Motor neuron (in vitro differentiated cells): Measurements from ENCODE around the gene KIF3A. TPM values are rescaled to one million over a fixed set of nuclear protein-coding genes. Genes with fewer than 3 reads are reported as not detected.
A peak's percentile ranks its signal among the peaks of the same experiment; 100 is the strongest.

ENCODE experiments used
- ATAC-seq, 8 experiments: fragments of 200-7000 bp; cut with Tn5 transposase; replicated peaks in 6 of 8; 2 replicates each; pipeline ENCODE4 v1.8.0; 2021; ENCODE audit warnings: mild to moderate bottlenecking in 8 of 8, moderate library complexity in 8 of 8
- H3K27ac ChIP-seq, 2 donors: fragments of 250-450 bp; sonication (Bioruptor Pico); 2 replicates each; pipeline ENCODE4 v1.9.0; 2021; ENCODE audit warnings: antibody characterized with exemption in 2 of 2, mild to moderate bottlenecking in 2 of 2, moderate library complexity in 1 of 2
- H3K4me1 ChIP-seq, 2 donors: fragments of 250-450 bp; sonication (Bioruptor Pico); replicated peaks in 1 of 2; 2 replicates each; pipeline ENCODE4 v1.6.1; 2021; ENCODE audit warnings: antibody characterized with exemption in 2 of 2, mild to moderate bottlenecking in 2 of 2, moderate library complexity in 1 of 2
- H3K4me3 ChIP-seq, 5 donors: fragments of 250-450 bp; sonication (Bioruptor Pico); 2 replicates each; pipeline ENCODE4 v1.9.0; 2021; ENCODE audit warnings: antibody characterized with exemption in 5 of 5, mild to moderate bottlenecking in 5 of 5, moderate library complexity in 4 of 5
- WGBS, 10 experiments: fragments of 450-650 bp; shearing (Covaris generic); methylation state at CpG; one replicate each; pipeline ENCODE4 v1.0.0; 2022; 5-methylcytosine and 5-hydroxymethylcytosine counted together
- in situ Hi-C, 9 experiments: fragments of 400-800 bp; cut with MboI; loops; one replicate each; pipeline ENCODE4 v1.15.0; 2021; ENCODE audit warnings: low sequenced_read_pairs in 9 of 9, low pct_unique_long_range_greater_than_20kb in 2 of 9; ENCODE audit not compliant: unreplicated experiment in 9 of 9
- total RNA-seq, 8 experiments: library from RNA; unstranded; fragments of 300-600 nt; gene quantifications; 2 replicates each; pipeline versions ENCODE4 v1.2.3 to v1.2.4, GENCODE V29; 2022

KIF3A gene
- total RNA-seq, 8 experiments from 2014 or later: 11.1 to 65.8 (median 41.6) TPM

DNA sequence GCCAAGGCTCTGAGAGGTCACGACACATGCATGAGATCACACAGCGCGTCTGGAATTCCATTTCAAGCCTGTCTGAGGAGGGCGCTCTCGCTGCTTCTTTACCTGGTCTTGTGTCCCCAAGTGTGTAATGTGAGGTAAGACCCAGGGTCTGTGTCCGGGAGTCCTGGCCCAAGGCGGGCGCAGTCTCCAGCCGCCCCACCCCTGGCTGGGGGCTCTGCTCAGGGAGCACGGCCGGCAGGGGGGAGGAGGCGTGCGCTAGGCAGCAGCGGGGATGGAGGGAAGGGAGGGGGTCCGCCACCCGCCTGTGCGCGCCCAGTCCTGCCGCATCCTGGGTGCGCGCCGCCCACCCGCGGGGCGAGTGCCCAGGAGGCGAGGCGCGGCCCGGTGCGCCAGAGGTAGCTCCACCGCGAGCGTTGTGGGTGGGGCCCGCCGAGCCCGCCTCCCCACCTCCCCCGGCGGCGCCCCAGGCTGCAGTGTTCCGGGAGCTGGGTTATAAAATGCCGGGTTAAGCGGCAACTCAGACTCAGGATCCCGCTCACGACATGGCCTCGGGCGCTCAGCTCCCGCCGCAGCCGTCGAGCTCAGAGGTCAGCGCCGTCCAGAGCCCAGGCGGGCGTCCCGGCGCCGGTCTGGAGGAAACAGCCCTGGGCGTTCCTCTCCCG is 9.7 kb upstream of the KIF3A start, which contains the start of gene CCNI2:
Gene CCNI2 (plus strand): TSS at position 473 of the 662 bp plus-strand sequence. CDS start 70 bp downstream, at position 543.
- Histone ChIP-seq H3K4me1 (no peaks in the 10 kb centered on the region), H3K27ac (no peak within 1 kb of the TSS), H3K4me3 (peak within 1 kb of the TSS; percentile 2 to 22 (median 16))
- ATAC-seq: peak; percentile 53 to 82 (median 68)
- in situ Hi-C loops: no loop called here
- WGBS, 10 experiments: 0 to 25% (median 20%) methylated on average over 1 to 4 of the region's 59 CpGs; no CpG with 5 or more reads in 7 of the 10 experiments

DNA sequence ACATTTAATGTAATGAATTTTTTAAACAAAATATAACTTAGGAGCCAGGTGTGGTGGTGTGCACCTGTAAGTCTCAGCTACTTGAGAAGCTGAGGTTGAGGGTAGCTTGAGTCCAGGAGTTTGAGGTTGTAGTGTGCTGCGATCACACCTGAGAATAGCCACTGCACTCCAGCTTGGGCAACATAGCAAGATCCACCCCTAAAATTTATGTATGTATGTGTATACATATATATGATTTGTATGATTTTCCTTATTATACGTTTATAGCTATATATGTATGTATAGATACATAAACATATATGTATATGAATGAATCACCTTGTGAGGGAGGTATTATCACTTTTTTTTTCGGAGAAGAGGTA is 9.2 kb upstream of the KIF3A start:
- Histone ChIP-seq H3K27ac (no peak overlapping the region), H3K4me3 (no peak overlapping the region), H3K4me1 (no peaks in the 10 kb centered on the region)
- ATAC-seq: no peak
- in situ Hi-C loops: no loop called here
- WGBS, 10 experiments: 0 to 51% (median 28%) methylated on average over 1 to 3 of the region's 3 CpGs; no CpG with 5 or more reads in 4 of the 10 experiments

DNA sequence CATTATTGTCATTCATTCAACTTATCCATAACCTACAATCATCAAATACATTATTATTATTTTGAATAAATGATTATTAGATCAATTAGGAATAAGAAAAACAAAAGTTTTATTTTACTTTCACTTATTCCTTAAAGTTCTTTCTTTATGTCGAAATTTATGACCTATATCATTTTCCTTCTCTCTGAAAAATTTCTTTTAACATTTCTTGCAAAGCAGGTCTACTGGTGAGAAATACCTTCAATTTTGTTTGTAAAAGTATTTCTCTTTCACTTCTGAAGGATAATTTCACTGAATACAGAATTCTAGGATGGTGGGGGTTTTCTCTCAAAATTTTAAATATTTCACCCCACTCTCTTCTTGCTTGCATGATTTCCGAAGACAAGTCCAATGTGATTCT is 7.3 kb upstream of the KIF3A start:
- no peak for ATAC-seq
- in situ Hi-C loops: no loop called here
- H3K27ac ChIP-seq: no peak overlapping the region
- H3K4me3 ChIP-seq: no peak overlapping the region
- 43 to 96% (median 74%) methylated on average over 1 to 2 of the region's 2 CpGs for WGBS, 10 experiments
- no peaks in the 10 kb centered on the region for H3K4me1 ChIP-seq

DNA sequence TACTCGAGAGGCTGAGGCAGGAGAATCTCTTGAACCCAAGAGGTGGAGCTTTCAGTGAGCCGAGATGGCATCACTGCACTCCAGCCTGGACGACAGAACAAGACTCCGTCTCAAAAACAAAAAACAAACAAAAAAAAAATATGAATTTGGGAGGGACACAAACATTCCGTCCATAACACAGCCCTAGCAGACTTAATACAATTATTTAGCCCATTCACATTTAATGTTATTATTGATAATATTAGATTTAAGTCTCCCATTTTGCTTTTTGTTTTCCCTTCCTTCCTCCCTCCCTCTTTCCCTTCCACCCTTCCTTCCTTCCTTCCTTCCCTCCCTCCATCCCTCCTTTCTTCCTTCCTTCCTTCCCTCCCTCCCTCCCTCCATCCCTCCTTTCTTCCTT is 5.3 kb upstream of the KIF3A start:
- Histone ChIP-seq H3K27ac (no peak overlapping the region), H3K4me3 (no peak overlapping the region), H3K4me1 (peaks cover 0 to 3% of the 10 kb centered on the region in 2 donors)
- ATAC-seq: no peak
- in situ Hi-C loops: no loop called here
- WGBS, 10 experiments: 0 to 100% (median 81%) methylated on average over 1 to 5 of the region's 5 CpGs; no CpG with 5 or more reads in 4 of the 10 experiments

DNA sequence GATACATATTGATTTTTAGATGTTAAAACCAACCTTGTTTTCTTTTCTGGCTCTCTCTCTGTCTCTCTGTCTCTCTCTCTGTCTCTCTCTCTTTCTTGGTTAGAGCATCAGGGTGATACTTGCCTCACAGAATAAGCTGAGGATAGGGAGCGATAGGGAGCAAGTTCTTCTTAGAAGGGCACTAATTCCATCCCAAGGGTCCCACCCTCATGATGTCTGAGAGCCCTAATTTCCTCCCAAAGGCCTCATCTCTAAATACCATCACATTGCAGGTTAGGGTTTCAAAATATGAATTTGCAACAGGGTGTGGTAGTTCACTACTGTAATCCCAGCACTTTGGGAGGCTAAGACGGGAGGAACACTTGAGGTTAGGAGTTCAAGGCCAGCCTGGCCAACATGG is 4.8 kb upstream of the KIF3A start:
- Histone ChIP-seq H3K4me1 (peaks cover 0 to 4% of the 10 kb centered on the region in 2 donors), H3K4me3 (no peak overlapping the region), H3K27ac (no peak overlapping the region)
- in situ Hi-C loops: no loop called here
- WGBS, 10 experiments: 50 to 100% (median 86%) methylated on average over 1 to 2 of the region's 2 CpGs; no CpG with 5 or more reads in 2 of the 10 experiments
- no peak for ATAC-seq

DNA sequence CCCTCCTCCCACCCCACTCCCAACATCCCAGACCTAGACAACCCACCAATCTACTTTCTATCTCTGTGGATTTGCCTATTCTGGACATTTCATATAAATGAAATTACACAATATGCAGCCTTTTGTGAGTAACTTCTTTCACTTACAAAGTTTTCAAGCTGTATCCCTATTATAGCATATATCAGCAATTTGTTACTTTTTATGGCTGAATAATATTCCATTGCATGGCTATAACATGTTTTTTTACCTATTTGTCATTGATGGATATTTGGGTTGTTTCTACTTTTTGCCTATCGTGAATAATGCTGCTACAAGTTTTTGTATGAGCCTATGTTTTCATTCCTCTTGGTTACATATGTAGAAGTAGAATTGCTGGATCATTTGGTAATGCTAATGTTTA is 1.9 kb upstream of the KIF3A start:
- Histone ChIP-seq H3K4me1 (peaks cover 11 to 14% of the 10 kb centered on the region in 2 donors), H3K4me3 (no peak overlapping the region), H3K27ac (no peak overlapping the region)
- in situ Hi-C loops: no loop called here
- WGBS, 10 experiments: 0 to 100% (median 55%) methylated on average over 1 of the region's 1 CpG
- ATAC-seq: no peak

DNA sequence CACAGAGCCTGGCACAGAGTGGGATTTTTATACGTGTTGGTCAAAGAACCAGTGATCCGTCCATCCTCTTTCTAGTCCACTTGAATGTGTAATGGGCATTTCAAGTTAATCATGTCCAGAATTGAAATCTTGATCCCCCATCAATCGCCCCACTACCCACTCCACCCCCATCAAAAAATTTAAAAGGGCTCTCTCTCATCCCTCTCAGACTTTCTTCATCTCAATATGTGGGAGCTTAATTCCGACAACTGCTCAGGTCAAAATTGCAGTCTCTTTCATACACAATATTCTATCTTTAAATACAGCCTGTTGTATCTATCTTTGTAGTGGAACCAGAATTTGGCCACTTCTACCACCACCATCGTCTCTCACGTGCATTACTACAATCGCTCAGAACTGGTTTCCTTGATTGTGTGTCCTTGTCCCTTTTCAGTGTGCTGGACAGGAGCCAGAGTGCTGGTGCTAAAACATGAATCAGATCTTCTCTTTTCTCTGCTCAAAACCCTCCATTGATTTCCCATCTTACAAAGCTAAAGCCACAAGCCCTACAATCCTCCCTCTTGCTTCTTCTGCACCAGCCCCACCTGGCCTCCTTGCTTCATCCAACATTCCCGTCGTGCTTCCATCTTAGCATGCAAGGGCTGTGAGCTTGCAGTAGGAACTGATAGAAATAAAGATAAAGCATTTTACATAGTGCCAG is 786 bp upstream of the KIF3A start:
- WGBS, 10 experiments: 68 to 94% (median 85%) methylated on average over 2 to 6 of the region's 9 CpGs; no CpG with 5 or more reads in 1 of the 10 experiments
- Histone ChIP-seq H3K4me3 (peak overlapping the region in 4 of 5 donors; percentile 55 to 96 (median 88)), H3K4me1 (peaks cover 11 to 18% of the 10 kb centered on the region in 2 donors), H3K27ac (no peak overlapping the region)
- ATAC-seq: no peak
- in situ Hi-C loops: no loop called here

DNA sequence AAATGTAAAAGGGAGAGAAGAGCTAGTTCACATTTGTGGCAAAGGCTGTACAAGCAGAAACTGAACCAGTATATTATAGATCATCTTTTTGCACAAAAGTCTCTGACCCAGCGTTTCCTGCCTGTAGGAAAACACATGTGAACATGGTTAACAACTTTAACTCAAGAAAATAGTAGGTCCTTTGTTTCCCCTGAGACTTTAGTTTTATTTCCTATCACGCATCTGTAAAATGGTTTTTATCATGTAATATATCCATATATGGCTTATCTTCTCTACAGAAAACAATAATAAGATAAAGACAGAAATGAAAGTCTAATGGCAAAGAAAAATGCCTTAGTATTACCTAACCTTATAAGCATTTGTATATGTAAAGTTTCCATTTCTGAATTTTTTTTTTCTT is 2.7 kb downstream of the KIF3A start:
- WGBS, 10 experiments: 67 to 100% (median 92%) methylated on average over 1 to 2 of the region's 2 CpGs
- in situ Hi-C loops: no loop called here
- H3K27ac ChIP-seq: no peak overlapping the region

DNA sequence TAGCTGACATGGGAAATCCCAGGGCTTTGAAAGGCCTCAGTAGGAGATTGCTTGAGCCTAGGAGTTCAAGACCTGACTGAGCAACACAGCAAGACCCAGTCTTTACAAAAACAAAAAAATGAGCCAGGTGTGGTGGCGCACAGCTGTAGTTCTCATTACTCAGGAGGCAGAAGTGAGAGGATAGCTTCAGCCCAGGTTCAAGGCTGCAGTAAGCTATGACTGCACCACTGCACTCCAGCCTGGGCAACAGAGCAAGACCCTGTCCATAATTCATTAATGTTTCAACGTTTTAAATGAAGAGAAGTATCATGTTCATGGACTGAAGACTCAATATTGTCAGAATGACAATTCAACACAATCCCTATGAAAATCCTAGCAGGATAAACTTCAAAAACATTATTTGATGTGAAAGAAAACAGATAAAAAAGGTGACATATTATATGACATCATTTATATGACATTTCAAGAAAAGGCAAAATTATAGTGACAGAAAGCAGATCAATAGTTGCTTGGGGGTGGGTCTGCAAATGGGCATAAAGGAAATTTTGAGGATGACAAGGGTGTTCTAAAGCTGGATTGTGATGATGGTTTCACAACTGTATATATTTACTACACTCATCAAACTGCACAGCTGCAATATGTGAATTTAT is 3.7 kb downstream of the KIF3A start:
- H3K27ac ChIP-seq: no peak overlapping the region
- peaks cover 11 to 18% of the 10 kb centered on the region in 2 donors for H3K4me1 ChIP-seq
- WGBS, 10 experiments: 38 to 100% (median 78%) methylated on average over 1 to 2 of the region's 2 CpGs; no CpG with 5 or more reads in 1 of the 10 experiments
- ATAC-seq: no peak
- no peak overlapping the region for H3K4me3 ChIP-seq
- in situ Hi-C loops: no loop called here

More for the DNA sequence above, 2.7 kb downstream of the KIF3A start:
- Histone ChIP-seq H3K4me3 (no peak overlapping the region), H3K4me1 (peaks cover 11 to 18% of the 10 kb centered on the region in 2 donors)
- no peak for ATAC-seq

DNA sequence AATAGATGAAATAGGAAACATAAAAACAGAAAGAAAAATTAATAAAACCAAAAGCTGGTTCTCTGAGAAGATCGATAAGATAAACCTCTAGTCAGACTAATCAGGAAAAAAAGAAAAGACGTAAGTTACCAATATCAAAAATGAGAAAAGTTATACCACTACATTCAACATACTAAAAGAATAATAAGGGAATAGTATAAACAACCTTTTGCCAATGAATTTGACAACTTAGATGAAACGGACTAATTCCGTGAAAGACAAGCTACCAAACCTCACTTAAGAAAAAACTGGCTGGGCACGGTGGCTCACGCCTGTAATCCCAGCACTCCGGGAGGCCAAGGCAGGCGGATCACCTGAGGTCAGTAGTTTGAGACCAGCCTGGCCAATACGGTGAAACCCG is 7.5 kb downstream of the KIF3A start:
- H3K27ac ChIP-seq: no peak overlapping the region
- H3K4me3 ChIP-seq: no peak overlapping the region
- peaks cover 0 to 8% of the 10 kb centered on the region in 2 donors for H3K4me1 ChIP-seq
- 82 to 98% (median 92%) methylated on average over 4 to 10 of the region's 10 CpGs; no CpG with 5 or more reads in 1 of the 10 experiments for WGBS, 10 experiments
- in situ Hi-C loops: no loop called here
- no peak for ATAC-seq

DNA sequence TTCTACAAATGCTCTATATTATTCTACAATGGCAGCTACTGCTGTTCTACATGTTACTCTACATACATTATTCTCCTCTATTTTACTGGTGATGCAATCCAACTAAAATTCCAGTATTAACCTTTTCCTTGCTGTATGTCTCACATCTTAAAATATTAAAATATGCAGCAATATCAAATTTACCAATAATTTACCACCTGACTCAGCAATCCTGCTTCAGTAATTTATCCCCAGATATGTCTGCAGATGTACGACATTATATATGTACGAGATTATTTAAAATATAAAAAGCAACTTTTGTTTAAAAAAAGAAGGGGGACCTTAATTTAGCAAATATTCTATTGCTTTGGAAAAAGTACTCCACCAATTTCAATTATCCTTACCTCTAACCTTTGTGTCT is 11.6 kb downstream of the KIF3A start:
- Histone ChIP-seq H3K4me1 (no peaks in the 10 kb centered on the region), H3K4me3 (no peak overlapping the region), H3K27ac (no peak overlapping the region)
- WGBS, 10 experiments: 60 to 100% (median 96%) methylated on average over 2 of the region's 2 CpGs; no CpG with 5 or more reads in 1 of the 10 experiments
- peak in 1 of 8 experiments; percentile 46 for ATAC-seq
- in situ Hi-C loops: no loop called here

DNA sequence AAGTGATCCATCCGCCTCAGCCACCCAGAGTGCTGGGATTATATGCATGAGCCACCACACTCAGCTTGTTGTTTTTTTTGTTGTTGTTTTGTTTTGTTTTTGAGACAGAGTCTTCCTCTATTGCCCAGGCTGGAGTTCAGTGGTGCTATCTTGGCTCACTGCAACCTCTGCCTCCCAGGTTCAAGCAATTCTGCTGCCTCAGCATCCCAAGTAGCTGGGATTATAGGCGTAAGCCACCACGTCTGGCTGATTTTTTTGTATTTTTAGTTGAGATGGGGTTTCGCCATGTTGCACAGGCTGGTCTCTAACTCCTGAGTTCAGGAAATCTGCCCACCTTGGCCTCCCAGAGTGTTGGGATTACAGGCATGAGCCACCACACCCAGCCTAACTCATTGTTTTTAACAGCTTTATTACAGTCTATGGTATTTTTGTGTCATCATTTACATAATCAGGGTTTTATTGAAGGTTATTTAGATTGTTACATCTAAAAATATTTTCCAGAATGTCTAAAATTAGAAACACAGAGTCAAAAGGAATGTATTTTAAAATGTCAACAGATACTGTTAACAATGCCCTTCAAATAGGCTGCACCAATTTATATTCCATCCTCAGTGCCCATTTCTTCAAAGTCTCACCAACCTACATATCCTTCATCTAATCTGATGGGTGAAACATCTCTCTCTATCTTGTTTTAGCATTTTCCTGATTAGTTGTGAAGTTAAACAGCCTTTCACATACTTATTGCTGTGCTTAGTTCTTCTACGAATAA is 18.6 kb downstream of the KIF3A start:
- no peak for ATAC-seq
- in situ Hi-C loops: no loop called here
- WGBS, 10 experiments: 70 to 100% (median 98%) methylated on average over 1 to 5 of the region's 5 CpGs

More for the DNA sequence above, 18.6 kb downstream of the KIF3A start:
- H3K4me3 ChIP-seq: no peak overlapping the region
- no peaks in the 10 kb centered on the region for H3K4me1 ChIP-seq
- H3K27ac ChIP-seq: no peak overlapping the region
